GM23338 (cell line): ENCODE data around the gene IMMP2L.

Source experiments
- EZH2 ChIP-seq: fragments of 200-600 bp; sonication (generic); IDR thresholded peaks from one replicate; pipeline ENCODE4 v1.8.0; 2017; ENCODE audit warnings: antibody characterized with exemption, mild to moderate bottlenecking, low read depth; ENCODE audit not compliant: unreplicated experiment
- REST ChIP-seq: IDR thresholded peaks from one replicate; pipeline ENCODE4 v1.6.1; 2018; ENCODE audit warnings: antibody characterized with exemption; ENCODE audit not compliant: unreplicated experiment
- ZNF114 ChIP-seq: fragments of 250-450 bp; sonication (Bioruptor Pico); IDR thresholded peaks from 2 replicates; pipeline ENCODE4 v1.5.0; 2020; ENCODE audit warnings: mild to moderate bottlenecking, moderate library complexity
- TF ChIP-seq, protein P1 (sequence below), 2 experiments: fragments of 200-600 bp in 1 of 2; sonication (generic) in 1 of 2; conservative IDR thresholded peaks; 2 replicates each; pipeline versions ENCODE4 v1.5.1 to v1.6.1; 2016 to 2017; ENCODE audit warnings: antibody characterized with exemption in 2 of 2, low read depth in 2 of 2, mild to moderate bottlenecking in 2 of 2, moderate library complexity in 1 of 2

DNA sequence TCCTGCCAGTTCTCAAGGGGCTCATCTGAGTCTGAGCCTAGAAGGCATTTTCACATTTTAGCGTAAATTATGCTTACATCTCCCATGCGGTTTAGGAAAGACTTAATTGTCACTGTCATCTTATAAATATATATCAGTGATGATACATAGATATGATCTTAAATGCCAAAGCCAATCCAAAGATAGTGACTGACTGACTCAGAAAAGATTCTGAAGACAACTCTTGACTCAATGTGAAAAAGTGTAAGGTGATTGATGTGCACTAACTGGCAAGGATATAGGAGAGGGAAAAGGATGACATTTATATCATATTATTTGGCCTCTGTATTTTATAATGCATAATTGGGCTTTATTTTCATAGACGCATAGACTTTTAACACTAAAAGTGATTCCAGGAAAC lies 556.3 kb downstream of the IMMP2L start:
- TF ChIP-seq, protein P1, sequence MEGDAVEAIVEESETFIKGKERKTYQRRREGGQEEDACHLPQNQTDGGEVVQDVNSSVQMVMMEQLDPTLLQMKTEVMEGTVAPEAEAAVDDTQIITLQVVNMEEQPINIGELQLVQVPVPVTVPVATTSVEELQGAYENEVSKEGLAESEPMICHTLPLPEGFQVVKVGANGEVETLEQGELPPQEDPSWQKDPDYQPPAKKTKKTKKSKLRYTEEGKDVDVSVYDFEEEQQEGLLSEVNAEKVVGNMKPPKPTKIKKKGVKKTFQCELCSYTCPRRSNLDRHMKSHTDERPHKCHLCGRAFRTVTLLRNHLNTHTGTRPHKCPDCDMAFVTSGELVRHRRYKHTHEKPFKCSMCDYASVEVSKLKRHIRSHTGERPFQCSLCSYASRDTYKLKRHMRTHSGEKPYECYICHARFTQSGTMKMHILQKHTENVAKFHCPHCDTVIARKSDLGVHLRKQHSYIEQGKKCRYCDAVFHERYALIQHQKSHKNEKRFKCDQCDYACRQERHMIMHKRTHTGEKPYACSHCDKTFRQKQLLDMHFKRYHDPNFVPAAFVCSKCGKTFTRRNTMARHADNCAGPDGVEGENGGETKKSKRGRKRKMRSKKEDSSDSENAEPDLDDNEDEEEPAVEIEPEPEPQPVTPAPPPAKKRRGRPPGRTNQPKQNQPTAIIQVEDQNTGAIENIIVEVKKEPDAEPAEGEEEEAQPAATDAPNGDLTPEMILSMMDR (conservative IDR thresholded peaks at IDR 0.05; ENCODE audit: low read depth in 2 of 2) = no peak
- TF ChIP-seq REST (no peak), ZNF114 (CRISPR knock-in tag) (no peak), EZH2 (no peak)
